A172 (cell line): ENCODE data around the gene NAA16. TPM values are rescaled to one million over a fixed set of nuclear protein-coding genes. Genes with fewer than 3 reads are reported as not detected.
"Not testable (repeated sequence)": the region's sequence is repeated elsewhere in the genome, so short reads cannot be mapped to it uniquely, and the experiment has no call there.

Source experiments
- DNase-seq: peaks from one replicate; pipeline ENCODE4 v3.0.0-alpha.2; 2015; ENCODE audit warnings: low spot score
- total RNA-seq: library from RNA; depleted of rRNA; stranded (reverse); fragments of >200 nt; shearing (Covaris generic); gene quantifications from 2 replicates; pipeline ENCODE4 v1.2.3, GENCODE V29; 2014; rRNA removed

NAA16 gene
- 12.1 and 16.9 TPM in 2 replicates for total RNA-seq

- DNase-seq, result peak; percentile 82
These were observed at the start of gene NAA16 for GRCh38 chr13:41310963-41311405. Gene NAA16 (plus strand): TSS chr13:41311267. CDS start chr13:41311529, 262 bp downstream.

DNA sequence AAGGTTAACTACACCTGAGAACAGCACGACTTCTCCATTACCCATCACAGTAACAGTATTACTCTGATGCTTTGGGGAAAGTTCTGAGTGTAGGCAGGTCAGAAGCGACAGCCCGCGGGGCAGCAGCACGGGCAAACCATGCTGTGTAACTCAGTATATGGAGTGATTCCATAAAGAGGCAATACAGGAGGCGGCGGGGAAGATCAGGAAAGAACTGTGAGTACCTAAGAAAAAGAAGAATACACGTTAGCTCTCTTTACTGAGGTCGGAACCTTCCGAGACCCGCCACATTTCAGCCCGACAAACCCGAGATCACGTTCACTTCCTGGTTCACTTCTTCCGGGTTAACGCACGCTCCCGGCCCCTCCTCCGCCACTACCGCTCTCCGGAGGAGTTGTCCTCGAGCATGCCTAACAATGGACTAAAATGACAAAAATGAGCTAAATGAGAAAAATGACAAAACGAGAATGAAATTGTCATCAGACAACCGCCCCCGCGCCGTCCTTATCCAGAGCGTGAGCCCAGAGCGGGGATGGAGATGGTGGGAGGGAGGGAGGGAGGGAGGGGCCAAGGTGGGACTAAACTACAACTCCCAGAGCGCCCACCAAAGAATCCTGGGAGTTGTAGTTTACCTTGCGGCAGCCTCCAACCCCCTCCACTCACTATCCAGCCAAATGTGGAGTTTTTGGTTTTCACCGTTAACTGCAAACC lies 47.7 kb upstream of the NAA16 start, which contains the start of gene MTRF1:
TSS of gene MTRF1 (minus strand) at position 316 of the 711 bp plus-strand sequence. CDS start 2,669 bp downstream, outside the sequence.
- peak; percentile 73 for DNase-seq

GRCh38 chr13:41267106-41267505 lies 44.0 kb upstream of the NAA16 start:
- no peak for DNase-seq

DNA sequence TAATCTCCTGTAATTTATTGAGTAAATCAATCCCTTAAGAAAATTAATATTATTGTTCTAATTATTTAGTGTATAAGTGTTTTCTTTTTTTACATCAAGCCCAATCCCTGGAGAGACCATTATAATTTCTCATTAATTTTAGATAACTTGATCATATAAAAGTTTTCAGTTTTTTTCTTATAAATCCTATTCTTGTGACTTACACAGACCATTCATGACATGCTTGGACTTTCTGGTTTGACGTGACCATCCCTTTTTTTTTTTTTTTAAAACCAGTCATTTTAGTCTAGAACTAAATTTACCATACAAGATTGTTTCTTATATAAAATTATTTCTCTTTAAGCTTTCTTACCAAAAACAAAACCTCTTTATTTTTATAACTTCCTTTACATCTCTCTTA lies 42.3 kb upstream of the NAA16 start:
- peak; percentile 14 for DNase-seq

DNA sequence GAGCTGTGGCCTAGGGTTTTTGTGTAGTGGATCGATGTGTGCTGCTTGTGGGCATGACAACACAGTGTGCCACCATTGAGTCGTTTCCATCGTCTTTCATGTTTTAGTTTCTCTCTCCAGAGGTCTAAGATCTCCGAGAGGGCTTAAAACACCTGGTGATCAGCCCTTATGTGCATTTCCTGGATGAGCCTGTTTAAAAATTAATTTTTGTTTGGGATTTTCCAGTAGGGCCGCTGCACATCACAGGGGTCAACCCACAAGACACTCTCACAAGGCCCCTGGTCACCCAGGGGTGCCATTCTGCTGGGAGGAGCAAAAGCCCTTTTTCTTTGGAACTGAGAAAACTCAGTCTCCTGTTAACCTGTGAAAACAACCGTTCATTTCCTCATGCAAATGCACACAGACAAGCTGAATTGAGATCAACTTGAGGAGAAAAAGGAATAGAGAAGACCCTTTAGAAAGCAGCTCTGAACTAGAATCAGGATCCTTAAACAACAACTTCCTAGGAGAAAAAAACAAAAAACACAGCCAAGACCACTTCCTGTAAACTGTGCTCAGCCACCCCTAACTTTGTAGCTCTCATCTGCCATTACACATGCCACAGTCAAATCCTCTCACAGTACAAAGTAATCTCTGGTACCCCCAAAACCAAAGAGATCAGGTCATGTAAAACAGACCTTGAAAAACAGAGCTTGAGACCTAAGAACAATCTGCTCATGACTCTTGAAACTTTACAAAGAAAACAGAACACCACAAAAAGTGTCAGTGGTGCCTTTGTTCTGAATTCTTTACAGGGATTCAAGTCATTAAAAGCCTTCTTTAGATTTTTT lies 39.4 kb upstream of the NAA16 start:
- DNase-seq, result no peak

GRCh38 chr13:41273831-41274441 lies 37.1 kb upstream of the NAA16 start:
- DNase-seq, result no peak

DNA sequence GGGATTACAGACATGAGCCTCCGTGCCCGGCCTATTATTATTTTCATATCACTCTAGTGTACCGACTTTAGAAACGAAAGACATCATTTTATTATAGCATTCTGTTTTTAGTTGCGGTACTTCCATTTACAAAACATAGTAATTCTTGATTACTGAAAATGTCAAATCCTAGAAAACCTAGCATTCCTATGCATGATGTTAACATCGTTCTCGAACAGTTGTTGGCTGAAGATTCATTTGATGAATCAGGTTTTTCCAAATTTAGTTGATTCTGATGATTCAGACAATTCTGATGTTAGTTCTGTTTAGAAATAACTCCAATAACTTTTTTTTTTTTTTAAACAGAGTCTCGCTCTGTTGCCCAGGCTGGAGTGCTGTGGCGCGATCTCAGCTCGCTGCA lies 36.2 kb upstream of the NAA16 start:
- no peak for DNase-seq

DNA sequence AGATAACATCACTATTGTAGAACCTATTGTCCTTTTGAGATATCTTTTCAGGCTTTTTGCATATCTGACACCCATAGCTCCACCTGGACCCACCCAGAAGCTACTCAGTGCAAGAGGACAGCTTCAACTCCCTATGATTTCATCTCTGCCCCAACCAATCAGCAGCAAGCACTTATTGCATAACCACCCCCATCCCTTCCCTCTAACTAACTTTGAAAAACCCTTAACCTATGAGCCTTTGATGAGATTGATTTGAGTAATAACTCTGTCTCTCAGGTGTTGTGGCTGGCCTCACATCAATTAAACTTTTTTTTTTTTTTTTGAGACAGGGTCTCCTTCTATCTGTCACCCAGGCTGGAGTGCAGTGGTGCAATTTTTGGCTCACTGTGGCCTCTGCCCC lies 34.2 kb upstream of the NAA16 start:
- DNase-seq, result no peak

GRCh38 chr13:41279156-41279555 lies 31.9 kb upstream of the NAA16 start:
- not testable (repeated sequence) for DNase-seq

DNA sequence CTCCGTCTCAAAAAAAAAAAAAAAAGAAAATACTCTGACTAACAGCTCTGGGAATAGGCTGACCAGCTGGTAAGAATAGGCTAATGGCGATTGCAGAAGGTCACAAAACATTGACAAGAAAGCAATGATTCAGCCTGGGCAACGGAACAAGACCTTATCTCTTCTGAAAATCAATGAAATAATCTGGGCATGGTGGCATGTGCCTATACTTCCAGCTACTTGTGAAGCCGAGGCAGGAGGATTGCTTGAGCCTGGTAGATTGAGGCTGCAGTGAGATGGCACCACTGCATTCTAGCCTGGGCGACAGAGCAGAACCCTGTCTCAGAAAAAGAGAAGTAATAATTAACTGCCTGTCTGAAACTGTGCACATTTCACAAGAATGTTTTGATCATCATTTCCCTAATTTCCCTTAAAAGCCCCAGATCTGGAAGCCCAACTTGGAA lies 28.9 kb upstream of the NAA16 start:
- DNase-seq, result no peak

DNA sequence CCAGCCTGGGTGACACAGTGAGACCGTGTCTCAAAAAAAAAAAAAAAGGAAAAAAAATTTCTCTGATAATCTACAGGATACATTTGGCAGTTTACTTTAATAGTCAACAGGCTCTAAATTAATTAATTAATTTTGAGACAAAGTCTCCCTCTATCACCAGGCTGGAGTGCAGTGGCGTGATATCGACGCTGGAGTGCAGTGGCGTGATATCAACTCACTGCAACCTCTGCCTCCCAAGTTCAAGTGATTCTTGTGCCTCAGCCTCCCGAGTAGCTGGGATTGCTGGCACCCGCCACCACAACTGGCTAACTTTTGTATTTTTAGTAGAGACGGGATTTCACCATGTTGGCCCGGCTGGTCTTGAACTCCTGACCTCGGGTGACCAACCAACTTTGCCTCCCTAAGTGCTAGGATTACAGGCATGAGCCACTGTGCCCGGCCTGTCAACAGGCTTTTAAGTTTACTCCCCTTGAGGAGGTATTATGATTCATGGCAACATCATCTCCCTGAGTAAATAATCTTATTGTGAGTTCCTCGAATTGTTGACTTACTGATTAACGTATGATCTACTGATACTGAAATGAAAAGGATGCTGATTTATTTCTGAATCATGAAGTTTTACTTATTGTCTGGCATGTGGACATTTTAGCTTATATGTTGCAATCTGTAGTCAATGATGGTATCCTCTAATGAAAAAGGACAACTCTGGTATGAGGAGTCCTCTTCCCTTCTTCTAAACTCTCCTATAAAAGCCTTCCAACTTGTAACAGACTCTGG lies 26.4 kb upstream of the NAA16 start:
- peak; percentile 78 for DNase-seq

DNA sequence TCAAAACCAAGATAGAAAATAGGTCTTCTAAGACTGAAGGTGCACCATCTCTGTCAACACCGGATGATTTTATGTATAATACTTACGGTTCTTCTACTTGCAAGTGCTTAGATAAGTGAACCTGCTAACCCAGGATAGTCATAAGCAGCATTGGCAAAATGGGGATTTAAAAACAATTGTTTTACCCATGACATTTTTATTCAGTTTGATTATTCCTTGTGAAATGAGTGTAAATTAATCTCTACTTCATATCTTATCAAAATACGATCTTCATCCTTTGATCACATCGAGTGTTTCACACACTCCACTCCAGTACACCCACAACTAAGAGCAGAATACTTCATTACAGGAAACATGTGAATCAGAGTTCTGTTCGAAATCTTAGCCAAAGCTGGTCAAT lies 24.7 kb upstream of the NAA16 start:
- DNase-seq, result no peak

DNA sequence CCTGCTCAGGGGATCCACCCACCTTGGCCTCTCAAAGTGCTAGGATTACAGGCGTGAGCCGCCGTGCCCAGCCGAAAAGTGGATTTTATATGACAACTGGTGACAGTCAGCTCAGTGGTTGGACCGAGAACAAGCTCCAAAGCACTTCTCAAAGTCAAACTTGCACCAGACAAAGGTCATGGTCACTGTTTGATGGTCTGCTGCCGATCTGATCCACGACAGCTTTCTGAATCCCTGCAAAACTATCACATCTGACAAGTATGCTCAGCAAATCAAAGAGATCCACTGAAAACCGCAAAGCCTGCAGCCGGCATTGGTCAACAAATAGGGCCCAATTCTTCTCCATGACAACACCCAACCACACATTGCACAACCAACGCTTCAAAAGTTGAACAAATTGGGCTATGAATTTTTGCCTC lies 21.6 kb upstream of the NAA16 start:
- no peak for DNase-seq

GRCh38 chr13:41291246-41291645 lies 19.8 kb upstream of the NAA16 start:
- DNase-seq, result no peak

- no peak for DNase-seq
These were observed 17.8 kb upstream of the NAA16 start for GRCh38 chr13:41293272-41293671.

GRCh38 chr13:41294914-41295313 lies 16.2 kb upstream of the NAA16 start:
- no peak for DNase-seq

DNA sequence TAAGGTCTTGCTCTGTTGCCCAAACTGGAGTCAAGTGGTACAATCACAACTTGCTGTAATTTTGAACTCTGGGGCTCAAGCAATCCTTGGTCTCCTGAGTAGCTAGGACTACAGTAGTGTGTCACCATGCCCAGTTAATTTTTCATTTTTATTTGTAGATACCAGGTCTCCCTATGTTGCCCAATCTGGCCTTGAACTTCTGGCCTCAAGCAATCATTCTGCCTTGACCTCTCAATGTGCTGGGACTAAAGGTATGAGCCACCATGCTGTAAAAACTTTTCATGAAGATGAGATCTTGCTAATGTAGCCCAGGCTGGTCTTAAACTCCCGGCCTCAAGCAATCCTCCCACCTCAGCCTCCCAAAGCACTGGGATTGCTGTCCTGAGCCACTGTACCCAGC lies 15.1 kb upstream of the NAA16 start:
- DNase-seq, result no peak

- DNase-seq, result no peak
These were observed 14.0 kb upstream of the NAA16 start for GRCh38 chr13:41296879-41297646.

GRCh38 chr13:41299316-41300094 lies 11.6 kb upstream of the NAA16 start:
- DNase-seq, result no peak

DNA sequence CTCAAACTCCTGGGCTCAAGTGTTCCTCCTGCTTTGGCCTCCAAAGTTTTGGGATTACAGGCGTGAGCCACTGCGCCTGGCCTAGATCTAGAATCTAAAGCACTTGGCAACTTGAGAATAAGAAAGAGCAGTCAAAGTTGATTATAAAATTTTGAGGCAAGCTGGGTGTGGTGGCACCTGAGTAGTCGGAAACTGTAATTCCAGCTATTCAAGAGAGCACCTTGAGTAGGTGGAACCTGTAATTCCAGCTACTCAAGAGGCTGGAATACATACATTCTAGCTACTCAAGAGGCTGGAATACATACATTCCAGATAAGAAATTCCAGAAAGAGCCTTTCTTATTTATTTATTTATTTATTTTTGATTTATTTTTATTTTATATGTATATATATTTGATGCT lies 8.3 kb upstream of the NAA16 start:
- no peak for DNase-seq
